KMS-11 (cell line): Measurements from ENCODE around the gene ACOT4.
"Not testable (repeated sequence)": the region's sequence is repeated elsewhere in the genome, so short reads cannot be mapped to it uniquely, and the experiment has no call there.

Experiments
- H2AFZ ChIP-seq: fragments of 200-600 bp; sonication (generic); 2 replicates; pipeline ENCODE4 v1.6.1; 2016; ENCODE audit warnings: antibody characterized with exemption, mixed run types, low read depth
- H3K27ac ChIP-seq: fragments of 200-600 bp; sonication (generic); 2 replicates; pipeline ENCODE4 v1.6.1; 2016; ENCODE audit warnings: mild to moderate bottlenecking, mixed run types
- H3K27me3 ChIP-seq: fragments of 200-600 bp; sonication (generic); 2 replicates; pipeline ENCODE4 v1.6.1; 2017; ENCODE audit warnings: mild to moderate bottlenecking, low read depth, mixed run types, moderate library complexity; ENCODE audit not compliant: insufficient read depth
- H3K36me3 ChIP-seq: fragments of 200-600 bp; sonication (generic); 2 replicates; pipeline ENCODE4 v1.6.1; 2017; ENCODE audit warnings: mild to moderate bottlenecking, mixed run types; ENCODE audit not compliant: insufficient read depth
- H3K4me1 ChIP-seq: fragments of 200-600 bp; sonication (generic); 2 replicates; pipeline ENCODE4 v1.6.1; 2016; ENCODE audit warnings: mild to moderate bottlenecking, low read depth, mixed run types; ENCODE audit not compliant: poor library complexity, severe bottlenecking
- H3K4me2 ChIP-seq: fragments of 200-600 bp; sonication (generic); 2 replicates; pipeline ENCODE4 v1.7.0; 2016; ENCODE audit warnings: mild to moderate bottlenecking, mixed run types
- H3K4me3 ChIP-seq: fragments of 200-600 bp; sonication (generic); IDR thresholded peaks from 2 replicates; pipeline ENCODE4 v1.6.1; 2017; ENCODE audit warnings: low read depth, low read length, mixed read lengths; ENCODE audit not compliant: insufficient read depth
- H3K79me2 ChIP-seq: fragments of 200-600 bp; sonication (generic); 2 replicates; pipeline ENCODE4 v1.6.1; 2016; ENCODE audit warnings: low read depth, mixed run types; ENCODE audit not compliant: insufficient read depth
- H3K9ac ChIP-seq: fragments of 200-600 bp; sonication (generic); 2 replicates; pipeline ENCODE4 v1.6.1; 2016; ENCODE audit warnings: mild to moderate bottlenecking, mixed run types
- H4K20me1 ChIP-seq: fragments of 200-600 bp; sonication (generic); 2 replicates; pipeline ENCODE4 v1.6.1; 2016; ENCODE audit warnings: mild to moderate bottlenecking, mixed run types; ENCODE audit not compliant: insufficient read depth
- TF ChIP-seq, protein P1 (sequence below): fragments of 200-600 bp; sonication (generic); conservative IDR thresholded peaks from 2 replicates; pipeline ENCODE4 v1.6.1; 2017; ENCODE audit warnings: low read depth, mild to moderate bottlenecking, antibody characterized with exemption, low read length, moderate library complexity, mixed read lengths

The ACOT4 gene

DNA sequence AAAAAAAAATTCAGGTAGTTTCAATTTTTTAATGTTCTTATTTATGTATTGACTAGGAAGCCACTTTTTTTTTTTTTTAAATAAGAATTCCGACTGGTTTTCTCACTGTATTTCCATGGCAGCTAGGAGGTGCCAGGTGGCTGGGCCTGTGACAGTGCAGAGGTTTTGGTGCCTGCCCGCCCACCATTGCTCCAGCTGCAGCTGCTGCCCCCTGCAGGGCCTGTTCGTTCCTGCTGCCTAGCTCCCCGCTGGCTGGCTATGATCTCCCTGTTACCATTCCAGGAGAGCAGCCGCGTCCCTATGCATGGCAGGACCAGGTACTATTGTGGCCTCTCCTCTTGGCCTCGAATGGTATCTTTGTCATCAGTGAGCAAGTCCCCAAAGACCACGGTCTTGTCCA is 20.8 kb upstream of the ACOT4 start:
- H3K27me3 ChIP-seq, H3K9ac ChIP-seq, H4K20me1 ChIP-seq, H2AFZ ChIP-seq, H3K4me2 ChIP-seq, H3K79me2 ChIP-seq, H3K27ac ChIP-seq, H3K4me1 ChIP-seq, H3K4me3 ChIP-seq, H3K36me3 ChIP-seq: not testable (repeated sequence)
- TF ChIP-seq, protein P1, sequence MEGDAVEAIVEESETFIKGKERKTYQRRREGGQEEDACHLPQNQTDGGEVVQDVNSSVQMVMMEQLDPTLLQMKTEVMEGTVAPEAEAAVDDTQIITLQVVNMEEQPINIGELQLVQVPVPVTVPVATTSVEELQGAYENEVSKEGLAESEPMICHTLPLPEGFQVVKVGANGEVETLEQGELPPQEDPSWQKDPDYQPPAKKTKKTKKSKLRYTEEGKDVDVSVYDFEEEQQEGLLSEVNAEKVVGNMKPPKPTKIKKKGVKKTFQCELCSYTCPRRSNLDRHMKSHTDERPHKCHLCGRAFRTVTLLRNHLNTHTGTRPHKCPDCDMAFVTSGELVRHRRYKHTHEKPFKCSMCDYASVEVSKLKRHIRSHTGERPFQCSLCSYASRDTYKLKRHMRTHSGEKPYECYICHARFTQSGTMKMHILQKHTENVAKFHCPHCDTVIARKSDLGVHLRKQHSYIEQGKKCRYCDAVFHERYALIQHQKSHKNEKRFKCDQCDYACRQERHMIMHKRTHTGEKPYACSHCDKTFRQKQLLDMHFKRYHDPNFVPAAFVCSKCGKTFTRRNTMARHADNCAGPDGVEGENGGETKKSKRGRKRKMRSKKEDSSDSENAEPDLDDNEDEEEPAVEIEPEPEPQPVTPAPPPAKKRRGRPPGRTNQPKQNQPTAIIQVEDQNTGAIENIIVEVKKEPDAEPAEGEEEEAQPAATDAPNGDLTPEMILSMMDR: 0 out of 2 replicates have a peak, but pooled peaks have one; percentile 15

DNA sequence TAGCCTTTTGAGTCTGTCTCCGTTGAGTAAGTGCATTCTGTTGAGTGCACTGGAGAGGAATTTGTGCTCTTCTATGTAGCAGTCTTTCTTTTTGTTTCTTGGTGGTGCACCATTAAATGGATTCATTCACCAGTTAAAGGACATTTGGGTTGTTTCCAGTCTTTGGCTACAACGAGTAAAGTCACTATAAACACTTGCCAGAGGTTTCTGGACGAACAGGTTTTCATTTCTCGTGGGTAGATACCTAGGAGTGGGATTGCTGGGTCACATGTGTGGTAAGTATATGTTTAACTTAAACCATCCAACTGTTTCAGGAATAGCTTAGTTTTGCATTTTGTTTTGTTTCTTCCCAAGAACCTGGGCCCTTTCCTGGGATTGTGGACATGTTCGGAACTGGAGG is 18.6 kb upstream of the ACOT4 start:
- not testable (repeated sequence) for H3K36me3 ChIP-seq, H3K4me2 ChIP-seq, H3K4me3 ChIP-seq, H2AFZ ChIP-seq, H3K27ac ChIP-seq, H4K20me1 ChIP-seq, H3K9ac ChIP-seq, H3K79me2 ChIP-seq, H3K27me3 ChIP-seq, H3K4me1 ChIP-seq

DNA sequence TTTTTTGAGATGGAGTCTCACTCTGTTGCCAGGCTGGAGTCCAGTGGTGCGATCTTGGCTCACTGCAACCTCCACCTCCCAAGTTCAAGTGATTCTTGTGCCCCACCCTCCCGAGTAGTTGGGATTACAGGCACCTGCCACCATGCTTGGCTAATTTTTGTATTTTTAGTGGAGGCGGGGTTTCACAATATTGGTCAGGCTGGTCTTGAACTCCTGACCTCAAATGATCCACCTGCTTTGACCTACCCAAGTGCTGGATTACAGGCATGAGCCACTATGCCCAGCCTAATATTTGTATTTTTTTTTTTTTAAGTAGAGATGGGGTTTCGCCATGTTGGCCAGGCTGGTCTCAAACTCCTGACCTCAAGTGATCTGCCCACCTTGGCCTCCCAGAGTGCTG is 17.9 kb upstream of the ACOT4 start:
- H3K4me3 ChIP-seq, H3K4me1 ChIP-seq, H3K27me3 ChIP-seq, H3K9ac ChIP-seq, H3K36me3 ChIP-seq, H3K27ac ChIP-seq, H4K20me1 ChIP-seq, H3K79me2 ChIP-seq, H2AFZ ChIP-seq, H3K4me2 ChIP-seq: not testable (repeated sequence)

DNA sequence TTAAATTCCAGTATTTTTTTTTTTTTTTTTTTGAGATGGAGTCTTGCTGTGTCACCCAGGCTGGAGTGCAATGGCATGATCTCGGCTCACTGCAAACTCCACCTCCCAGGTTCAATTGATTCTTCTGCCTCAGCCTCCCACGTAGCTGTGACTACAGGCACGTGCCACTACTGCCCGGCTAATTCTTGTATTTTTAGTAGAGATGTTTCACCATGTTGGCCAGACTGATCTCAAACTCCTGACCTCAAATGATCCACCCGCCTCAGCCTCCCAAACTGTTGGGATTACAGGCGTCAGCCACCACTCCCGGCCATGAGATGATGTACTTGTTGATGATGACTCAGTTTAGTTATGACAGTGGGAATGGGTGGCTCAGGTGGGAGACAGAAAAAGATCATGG is 17.4 kb upstream of the ACOT4 start:
- not testable (repeated sequence) for H3K27me3 ChIP-seq, H3K4me3 ChIP-seq, H3K4me2 ChIP-seq, H3K36me3 ChIP-seq, H3K27ac ChIP-seq, H4K20me1 ChIP-seq, H3K79me2 ChIP-seq, H3K9ac ChIP-seq, H2AFZ ChIP-seq, H3K4me1 ChIP-seq

DNA sequence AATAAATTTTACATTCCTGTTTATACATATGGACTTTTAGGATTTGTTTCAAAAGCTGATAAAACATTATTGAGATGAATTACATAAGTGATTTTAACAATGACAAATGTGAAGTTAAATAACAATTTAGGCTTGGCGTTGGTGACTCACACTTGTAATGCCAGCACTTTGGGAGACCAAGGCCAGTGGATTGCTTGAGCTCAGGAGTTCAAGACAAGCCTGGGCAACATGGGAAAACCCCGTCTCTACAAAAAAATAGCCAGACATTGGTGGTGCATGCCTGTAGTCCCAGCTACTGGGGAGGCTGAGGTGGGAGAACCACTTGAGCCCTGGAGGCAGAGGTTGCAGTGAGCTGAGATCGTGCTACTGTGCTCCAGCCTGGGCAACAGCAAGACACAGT is 15.3 kb upstream of the ACOT4 start:
- H3K4me3 ChIP-seq: no peak overlapping the region
- no peaks in the 10 kb centered on the region for H3K4me1 ChIP-seq
- TF ChIP-seq, protein P1: no peak
- H3K27me3 ChIP-seq: no peaks in the 10 kb centered on the region
- no peak overlapping the region for H3K9ac ChIP-seq
- H4K20me1 ChIP-seq: no peaks in the 10 kb centered on the region
- no peaks in the 10 kb centered on the region for H3K79me2 ChIP-seq
- no peak overlapping the region for H3K27ac ChIP-seq
- no peak overlapping the region for H3K4me2 ChIP-seq
- no peaks in the 10 kb centered on the region for H3K36me3 ChIP-seq
- H2AFZ ChIP-seq: no peak overlapping the region

DNA sequence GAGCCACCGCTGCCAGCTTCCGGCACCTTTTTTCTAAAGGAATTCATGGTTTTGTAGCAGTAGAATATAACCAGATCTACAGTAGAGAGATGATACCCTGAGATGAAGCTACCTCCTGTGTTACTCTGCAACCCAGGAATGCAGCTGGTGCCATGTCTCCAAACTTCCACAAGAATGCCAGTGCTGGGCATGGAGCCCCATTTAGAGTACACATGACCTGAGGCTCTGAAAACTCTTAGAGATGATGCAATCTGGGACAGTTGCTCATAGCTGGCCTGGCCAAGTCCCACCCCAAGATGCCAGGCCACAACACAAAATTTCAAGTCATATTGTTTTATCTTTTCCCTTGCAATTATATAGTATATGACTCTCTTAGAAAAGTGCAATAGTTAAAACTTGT is 14.5 kb upstream of the ACOT4 start:
- not testable (repeated sequence) for H3K27me3 ChIP-seq, H2AFZ ChIP-seq, H3K4me1 ChIP-seq, H3K9ac ChIP-seq, H4K20me1 ChIP-seq, H3K4me2 ChIP-seq, H3K4me3 ChIP-seq, H3K27ac ChIP-seq, H3K79me2 ChIP-seq, H3K36me3 ChIP-seq

DNA sequence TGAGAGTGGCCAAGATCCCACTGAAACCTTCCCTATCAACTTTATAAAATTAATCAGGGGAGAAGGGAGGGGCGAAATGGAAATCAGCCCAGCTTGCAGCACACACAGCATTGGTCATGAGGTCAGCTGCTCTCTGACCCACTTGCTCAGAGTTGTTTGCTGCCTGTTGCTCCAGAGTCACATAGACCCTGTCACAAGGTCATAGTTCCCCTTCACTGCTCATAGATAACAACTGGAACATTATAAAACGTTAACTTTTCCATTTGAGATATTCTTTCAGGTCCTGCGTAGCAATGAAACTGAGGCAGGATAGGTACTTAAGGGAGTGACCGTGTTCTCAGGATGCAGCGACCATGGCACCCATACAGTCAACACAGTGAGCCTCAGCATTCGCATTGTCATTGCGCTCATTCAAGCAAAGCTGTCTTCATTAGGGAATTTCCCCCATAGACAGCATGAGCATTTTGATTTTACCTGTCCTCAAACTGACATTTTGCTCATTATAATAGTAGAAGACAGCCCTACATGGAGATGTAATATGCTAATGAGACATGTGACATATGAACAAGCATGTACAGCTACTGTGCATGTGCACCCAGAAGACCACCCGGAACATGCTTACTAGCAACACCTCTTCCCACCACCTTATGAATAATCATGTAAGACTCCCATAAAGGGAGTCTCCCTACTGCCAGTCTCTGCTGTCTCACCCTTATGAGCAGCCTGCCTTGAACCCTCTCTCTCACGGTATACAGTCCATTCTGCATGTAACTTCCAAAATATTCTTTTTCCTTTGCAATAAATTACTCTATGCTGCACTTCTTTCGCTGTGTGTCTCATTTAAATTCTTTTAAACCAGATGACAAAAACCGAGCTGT is 9.3 kb upstream of the ACOT4 start:
- not testable (repeated sequence) for H3K27me3 ChIP-seq, H2AFZ ChIP-seq, H3K4me2 ChIP-seq, H3K27ac ChIP-seq, H3K36me3 ChIP-seq, H3K4me3 ChIP-seq, H4K20me1 ChIP-seq, H3K4me1 ChIP-seq, H3K79me2 ChIP-seq, H3K9ac ChIP-seq
